Astrocyte (in vitro differentiated cells and primary cell): ENCODE results near the gene GPR89A. TPM values are rescaled to one million over a fixed set of nuclear protein-coding genes. Genes with fewer than 3 reads are reported as not detected.
"Not testable (repeated sequence)": the region's sequence is repeated elsewhere in the genome, so short reads cannot be mapped to it uniquely, and the experiment has no call there.

Experiments used
- DNase-seq: peaks from one replicate; pipeline ENCODE4 v3.0.0-alpha.2; 2010; ENCODE audit warnings: low read depth
- FAIRE-seq: peaks from 2 replicates; lab custom pipeline; 2011; peaks lifted over from hg19 to GRCh38; lab: Jason Lieb, UNC
- H2AFZ ChIP-seq: 2 replicates; pipeline ENCODE4 v1.6.0; 2012; ENCODE audit warnings: low read depth, low read length, inconsistent platforms
- H3K27ac ChIP-seq: 2 replicates; pipeline ENCODE4 v1.5.1; 2011; ENCODE audit warnings: low read depth, low read length, inconsistent platforms
- H3K27me3 ChIP-seq: 2 replicates; pipeline ENCODE4 v1.6.0; 2011; ENCODE audit warnings: low read length, inconsistent platforms; ENCODE audit not compliant: insufficient read depth
- H3K36me3 ChIP-seq: 2 replicates; pipeline ENCODE4 v1.5.1; 2011; ENCODE audit warnings: low read length, inconsistent platforms; ENCODE audit not compliant: insufficient read depth
- H3K4me1 ChIP-seq: 2 replicates; pipeline ENCODE4 v1.5.1; 2011; ENCODE audit warnings: low read length, inconsistent platforms; ENCODE audit not compliant: insufficient read depth
- H3K4me2 ChIP-seq: 2 replicates; pipeline ENCODE4 v1.6.0; 2012; ENCODE audit warnings: low read length, inconsistent platforms
- H3K4me3 ChIP-seq: 2 replicates; pipeline ENCODE4 v1.5.1; 2011; ENCODE audit warnings: low read depth, mild to moderate bottlenecking, low read length, inconsistent platforms; ENCODE audit not compliant: insufficient read depth
- H3K79me2 ChIP-seq: 2 replicates; pipeline ENCODE4 v1.6.0; 2012; ENCODE audit warnings: mild to moderate bottlenecking, low read length, inconsistent platforms; ENCODE audit not compliant: insufficient read depth
- H3K9ac ChIP-seq: 2 replicates; pipeline ENCODE4 v1.6.0; 2012; ENCODE audit warnings: mild to moderate bottlenecking, low read length, inconsistent platforms
- H3K9me3 ChIP-seq: 2 replicates; pipeline ENCODE4 v1.5.1; 2012; ENCODE audit warnings: low read depth, mild to moderate bottlenecking, low read length, inconsistent platforms; ENCODE audit not compliant: insufficient read depth
- H4K20me1 ChIP-seq: 2 replicates; pipeline ENCODE4 v1.6.0; 2012; ENCODE audit warnings: low read length, inconsistent platforms; ENCODE audit not compliant: insufficient read depth
- H3K27ac Mint-ChIP-seq: one replicate; pipeline ENCODE4 v1.8.0; 2021; ENCODE audit warnings: mild to moderate bottlenecking, mixed read lengths; ENCODE audit not compliant: unreplicated experiment
- H3K27me3 Mint-ChIP-seq: one replicate; pipeline ENCODE4 v1.8.0; 2021; ENCODE audit warnings: low read depth, mixed read lengths; ENCODE audit not compliant: unreplicated experiment
- H3K36me3 Mint-ChIP-seq: one replicate; pipeline ENCODE4 v1.8.0; 2021; ENCODE audit warnings: low read depth, mixed read lengths; ENCODE audit not compliant: unreplicated experiment
- H3K4me1 Mint-ChIP-seq: one replicate; pipeline ENCODE4 v1.8.0; 2021; ENCODE audit warnings: low read depth, mixed read lengths; ENCODE audit not compliant: unreplicated experiment
- H3K4me3 Mint-ChIP-seq: one replicate; pipeline ENCODE4 v1.8.0; 2021; ENCODE audit warnings: mild to moderate bottlenecking, moderate library complexity, mixed read lengths; ENCODE audit not compliant: unreplicated experiment
- H3K9me3 Mint-ChIP-seq: one replicate; pipeline ENCODE4 v1.8.0; 2021; ENCODE audit warnings: mild to moderate bottlenecking, mixed read lengths; ENCODE audit not compliant: unreplicated experiment
- total RNA-seq: library from RNA; stranded (reverse); gene quantifications from 2 replicates; pipeline ENCODE4 v1.2.1, GENCODE V29; 2021

GPR89A gene
- total RNA-seq, 1 donor from 2014 or later = 19.1 TPM

DNA sequence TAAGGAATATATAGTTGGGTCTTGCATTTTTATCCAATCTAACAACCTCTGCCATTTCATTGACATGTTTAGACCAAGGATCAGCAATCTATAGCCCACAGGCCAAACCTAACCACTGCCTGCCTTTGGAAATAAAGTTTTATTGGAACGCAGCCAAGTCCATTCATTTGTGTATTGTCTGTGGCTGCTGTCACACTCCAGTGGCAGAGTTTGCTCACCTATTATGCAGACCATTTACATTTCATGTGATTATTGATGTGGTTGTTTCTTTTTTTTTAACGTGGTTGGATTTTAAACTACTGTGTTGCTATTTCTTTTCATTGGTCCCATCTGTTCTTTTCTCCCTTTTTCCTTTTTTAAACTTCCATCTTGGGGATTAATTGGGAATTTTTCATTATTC, 54.7 kb downstream of the GPR89A start:
- H3K36me3 Mint-ChIP-seq, H3K36me3 ChIP-seq, H3K4me3 ChIP-seq, H3K27ac Mint-ChIP-seq, H3K4me3 Mint-ChIP-seq, H3K4me1 Mint-ChIP-seq, H4K20me1 ChIP-seq, H3K27ac ChIP-seq, H3K9me3 ChIP-seq, H3K4me1 ChIP-seq, FAIRE-seq, DNase-seq, H3K79me2 ChIP-seq, H3K27me3 ChIP-seq, H3K4me2 ChIP-seq, H3K9ac ChIP-seq, H3K9me3 Mint-ChIP-seq, H2AFZ ChIP-seq, H3K27me3 Mint-ChIP-seq: not testable (repeated sequence)

DNA sequence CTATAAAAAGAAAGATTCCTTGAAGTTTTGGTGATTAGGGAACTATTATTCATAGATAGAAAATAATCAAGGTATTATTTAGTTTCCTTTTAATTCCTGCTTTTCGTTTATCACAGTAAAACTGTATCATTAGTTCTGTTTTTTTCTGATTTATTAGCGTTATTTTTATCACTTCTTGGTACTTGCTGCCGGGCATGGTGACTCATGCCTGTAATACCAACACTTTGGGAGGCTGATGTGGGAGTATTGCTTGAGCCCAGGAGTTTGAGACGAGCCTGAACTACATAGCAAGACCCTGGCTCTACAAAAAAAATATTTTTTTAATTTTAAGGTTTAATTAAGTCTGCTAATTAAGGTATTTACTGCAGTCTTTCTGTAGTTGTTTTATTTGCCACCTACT, 57.2 kb downstream of the GPR89A start:
- H3K79me2 ChIP-seq, H3K27me3 Mint-ChIP-seq, H3K27ac Mint-ChIP-seq, H3K4me3 Mint-ChIP-seq, H2AFZ ChIP-seq, H3K4me1 Mint-ChIP-seq, DNase-seq, H3K9me3 Mint-ChIP-seq, H3K4me3 ChIP-seq, H3K4me2 ChIP-seq, H3K4me1 ChIP-seq, H3K27me3 ChIP-seq, H3K27ac ChIP-seq, H3K36me3 ChIP-seq, H4K20me1 ChIP-seq, H3K9ac ChIP-seq, H3K36me3 Mint-ChIP-seq, FAIRE-seq, H3K9me3 ChIP-seq: not testable (repeated sequence)

DNA sequence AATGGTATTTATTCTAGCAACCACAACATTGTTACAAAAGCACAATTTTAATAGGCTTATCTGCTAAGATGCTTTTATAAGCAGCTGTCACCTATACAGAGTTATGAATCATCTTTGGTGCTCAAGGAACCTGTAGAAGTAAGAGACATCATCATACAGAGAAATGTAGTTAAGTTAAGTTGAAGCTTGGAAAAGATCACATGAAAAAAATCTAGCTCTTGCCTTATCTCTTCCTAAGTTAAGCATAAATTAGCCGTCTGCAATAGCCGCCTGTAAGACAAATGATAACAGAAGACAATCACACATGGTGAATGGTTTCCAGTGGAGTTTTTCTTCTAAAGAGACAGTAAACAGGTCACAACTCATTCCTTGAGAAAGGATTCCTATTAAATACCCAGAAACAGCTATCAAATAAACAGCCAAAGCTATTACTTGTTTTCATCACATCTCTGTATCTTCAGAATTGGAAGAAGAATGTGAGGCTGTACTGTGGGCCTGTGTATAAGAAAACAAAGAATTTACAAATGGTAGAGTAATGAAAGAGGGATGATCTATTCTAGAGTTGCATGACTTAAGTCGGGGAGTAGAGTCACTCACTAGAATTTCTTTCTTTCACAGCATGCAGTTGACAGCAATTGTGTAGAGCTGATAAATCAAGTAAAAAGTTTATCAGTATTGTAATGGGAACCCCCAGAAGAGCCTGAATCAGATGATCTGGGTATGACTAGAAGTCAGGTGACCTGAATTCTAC, 63.4 kb downstream of the GPR89A start:
- not testable (repeated sequence) for H3K79me2 ChIP-seq, H3K9me3 Mint-ChIP-seq, H3K9ac ChIP-seq, H3K4me2 ChIP-seq, DNase-seq, H3K27ac Mint-ChIP-seq, H3K27me3 ChIP-seq, H3K27ac ChIP-seq, H3K9me3 ChIP-seq, H3K4me3 ChIP-seq, FAIRE-seq, H3K36me3 ChIP-seq, H3K36me3 Mint-ChIP-seq, H3K4me1 Mint-ChIP-seq, H4K20me1 ChIP-seq, H2AFZ ChIP-seq, H3K4me3 Mint-ChIP-seq, H3K4me1 ChIP-seq, H3K27me3 Mint-ChIP-seq

DNA sequence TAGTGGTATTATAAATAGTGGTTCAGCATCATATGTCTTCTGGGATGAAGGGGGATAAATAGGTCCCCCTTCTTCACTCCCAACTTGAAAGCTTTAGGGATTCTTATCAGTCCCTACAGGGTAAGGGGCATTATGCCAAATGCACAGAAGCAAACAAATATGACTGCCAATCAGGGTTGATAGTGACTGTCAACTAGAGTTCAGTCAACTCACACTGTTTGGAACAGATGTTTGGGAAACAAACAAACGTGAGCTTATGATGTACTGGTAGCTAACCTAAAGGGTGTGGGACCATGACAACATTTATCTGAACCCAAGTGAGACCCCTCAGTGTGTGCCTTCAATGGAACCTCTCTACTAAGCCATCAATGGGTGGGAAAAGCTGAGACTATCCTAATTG, 65.4 kb downstream of the GPR89A start:
- not testable (repeated sequence) for H3K9ac ChIP-seq, DNase-seq, H3K4me1 ChIP-seq, H3K27me3 ChIP-seq, H3K9me3 ChIP-seq, H4K20me1 ChIP-seq, H3K4me3 Mint-ChIP-seq, H3K4me1 Mint-ChIP-seq, FAIRE-seq, H3K79me2 ChIP-seq, H3K4me3 ChIP-seq, H3K27ac ChIP-seq, H3K9me3 Mint-ChIP-seq, H3K27ac Mint-ChIP-seq, H2AFZ ChIP-seq, H3K36me3 Mint-ChIP-seq, H3K4me2 ChIP-seq, H3K36me3 ChIP-seq, H3K27me3 Mint-ChIP-seq

DNA sequence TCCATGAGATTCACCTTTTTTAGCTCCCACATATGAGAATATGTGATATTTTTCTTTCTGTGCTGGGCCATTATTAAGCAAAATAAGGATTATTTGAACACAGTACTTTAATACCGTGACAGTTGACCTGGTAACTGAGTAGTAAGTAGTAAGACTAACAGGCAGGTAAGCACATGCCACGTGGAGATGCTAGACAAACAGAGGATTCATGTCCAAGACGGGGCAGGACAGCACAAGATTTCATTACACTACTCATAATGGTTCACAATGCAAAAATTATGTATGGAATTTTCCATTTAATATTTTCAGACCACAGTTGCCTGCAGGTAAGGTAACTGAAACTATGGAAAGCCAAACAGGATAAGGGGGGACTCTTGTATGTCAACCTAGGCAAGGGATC, 77.1 kb downstream of the GPR89A start:
- H3K9me3 Mint-ChIP-seq, H3K27ac Mint-ChIP-seq, H2AFZ ChIP-seq, H3K4me3 Mint-ChIP-seq, H3K36me3 ChIP-seq, H3K27me3 Mint-ChIP-seq, H3K27me3 ChIP-seq, H3K4me2 ChIP-seq, H4K20me1 ChIP-seq, FAIRE-seq, H3K79me2 ChIP-seq, H3K4me1 Mint-ChIP-seq, H3K4me3 ChIP-seq, H3K36me3 Mint-ChIP-seq, H3K4me1 ChIP-seq, H3K27ac ChIP-seq, DNase-seq, H3K9me3 ChIP-seq, H3K9ac ChIP-seq: not testable (repeated sequence)

DNA sequence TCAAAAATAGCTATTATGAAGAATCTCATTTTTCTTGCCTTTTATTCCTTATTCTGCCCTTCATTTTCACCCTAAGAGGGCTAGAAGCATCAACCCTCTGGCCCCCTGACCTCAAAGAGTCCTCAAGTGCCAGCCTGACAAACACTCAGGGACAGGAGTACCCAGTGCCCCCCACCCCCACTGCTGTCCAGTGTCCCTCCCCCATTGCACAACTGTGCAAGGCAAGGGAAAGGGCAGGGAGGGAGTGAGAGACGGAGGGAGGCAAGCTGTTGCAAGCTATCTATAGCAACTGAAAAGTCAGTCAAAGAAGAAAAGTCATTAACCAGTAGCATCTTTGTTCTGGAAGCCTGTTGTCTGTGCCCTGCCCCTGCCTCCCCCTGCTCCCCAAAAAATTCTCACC, 78.3 kb downstream of the GPR89A start:
- H3K27me3 Mint-ChIP-seq, H3K4me3 ChIP-seq, H3K36me3 Mint-ChIP-seq, H3K9ac ChIP-seq, H3K27me3 ChIP-seq, FAIRE-seq, H3K27ac ChIP-seq, H3K4me3 Mint-ChIP-seq, H3K4me2 ChIP-seq, H4K20me1 ChIP-seq, H2AFZ ChIP-seq, DNase-seq, H3K9me3 ChIP-seq, H3K79me2 ChIP-seq, H3K36me3 ChIP-seq, H3K27ac Mint-ChIP-seq, H3K9me3 Mint-ChIP-seq: not testable (repeated sequence)
- peaks cover 12% of the 10 kb centered on the region for H3K4me1 Mint-ChIP-seq
- H3K4me1 ChIP-seq = peaks cover 17% of the 10 kb centered on the region
